Fibroblast of skin of abdomen (primary cell): ENCODE measurements around the gene UFSP2. TPM values are rescaled to one million over a fixed set of nuclear protein-coding genes. Genes with fewer than 3 reads are reported as not detected.

Experiments used
- DNase-seq: peaks from one replicate; pipeline ENCODE4 v3.0.0-alpha.2; 2013
- polyA plus RNA-seq, 2 experiments: library from polyadenylated mRNA; unstranded; fragments of 120-200 nt; gene quantifications; one replicate each; pipeline ENCODE4 v1.2.1, GENCODE V29; 2013; ENCODE audit not compliant: insufficient read length in 2 of 2

UFSP2 gene, protein sequence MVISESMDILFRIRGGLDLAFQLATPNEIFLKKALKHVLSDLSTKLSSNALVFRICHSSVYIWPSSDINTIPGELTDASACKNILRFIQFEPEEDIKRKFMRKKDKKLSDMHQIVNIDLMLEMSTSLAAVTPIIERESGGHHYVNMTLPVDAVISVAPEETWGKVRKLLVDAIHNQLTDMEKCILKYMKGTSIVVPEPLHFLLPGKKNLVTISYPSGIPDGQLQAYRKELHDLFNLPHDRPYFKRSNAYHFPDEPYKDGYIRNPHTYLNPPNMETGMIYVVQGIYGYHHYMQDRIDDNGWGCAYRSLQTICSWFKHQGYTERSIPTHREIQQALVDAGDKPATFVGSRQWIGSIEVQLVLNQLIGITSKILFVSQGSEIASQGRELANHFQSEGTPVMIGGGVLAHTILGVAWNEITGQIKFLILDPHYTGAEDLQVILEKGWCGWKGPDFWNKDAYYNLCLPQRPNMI
- 34.8 TPM for polyA plus RNA-seq (2013, experiment 1 of 2; ENCODE audit: insufficient read length)
- 34.1 TPM for polyA plus RNA-seq (2013, experiment 2 of 2; ENCODE audit: insufficient read length)

DNA sequence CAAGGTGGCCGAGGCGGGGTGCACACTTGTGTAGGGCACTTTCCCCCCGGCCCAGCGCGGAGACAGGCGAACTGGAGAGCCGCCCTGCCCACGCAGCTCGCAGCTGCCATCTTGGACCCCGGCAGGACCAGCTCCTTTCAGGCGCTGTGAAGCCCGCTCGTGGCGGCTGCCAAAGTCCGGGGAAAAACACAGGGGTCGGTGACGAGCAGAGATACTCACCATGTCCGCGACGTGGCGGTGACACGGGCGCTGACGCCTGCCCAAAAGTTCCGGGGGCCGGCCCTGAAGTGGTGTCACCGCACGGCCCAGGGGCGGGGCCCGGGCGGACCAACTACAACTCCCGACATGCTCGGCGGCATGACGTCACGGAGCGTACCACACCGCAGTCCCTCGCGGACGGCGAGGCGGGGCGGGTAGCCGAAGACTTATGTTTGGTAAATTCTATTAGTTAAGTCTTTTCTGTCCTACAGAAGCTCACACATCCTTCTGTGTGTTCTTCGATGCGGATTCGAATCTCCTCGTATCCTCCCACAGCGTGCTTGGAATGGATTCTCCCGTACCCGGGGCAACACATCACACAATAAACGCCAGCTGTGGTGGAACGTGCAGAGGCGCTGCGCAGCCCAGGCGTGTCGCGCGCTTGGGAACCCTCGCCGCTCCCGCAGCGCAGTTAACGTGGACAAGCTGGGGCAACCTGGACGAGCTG, at the start of gene UFSP2:
UFSP2 (minus strand) TSS at position 318 of the 706 bp plus-strand sequence; CDS start at position 222, 96 bp downstream.
- DNase-seq, result peak; percentile 85

DNA sequence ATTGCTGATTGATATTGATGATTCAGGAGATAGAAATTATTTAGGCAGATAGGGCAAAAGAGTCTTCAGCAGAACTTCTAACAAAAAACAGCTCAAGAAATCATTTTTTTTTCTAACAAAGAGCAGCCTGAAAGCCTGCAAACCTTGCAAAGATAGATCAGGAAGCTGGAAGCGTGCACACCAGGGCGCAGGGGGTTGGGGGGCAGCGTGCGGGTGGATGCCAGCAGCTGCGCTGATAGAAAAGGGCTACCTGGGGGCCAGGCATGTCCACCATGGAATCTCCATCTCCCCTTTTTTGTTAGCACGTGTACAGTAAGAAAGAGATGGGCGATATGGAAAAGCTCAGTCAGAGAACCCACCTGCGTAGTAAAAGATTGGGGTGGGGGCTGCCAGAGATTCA, 47.5 kb upstream of the UFSP2 start:
- DNase-seq, result no peak

DNA sequence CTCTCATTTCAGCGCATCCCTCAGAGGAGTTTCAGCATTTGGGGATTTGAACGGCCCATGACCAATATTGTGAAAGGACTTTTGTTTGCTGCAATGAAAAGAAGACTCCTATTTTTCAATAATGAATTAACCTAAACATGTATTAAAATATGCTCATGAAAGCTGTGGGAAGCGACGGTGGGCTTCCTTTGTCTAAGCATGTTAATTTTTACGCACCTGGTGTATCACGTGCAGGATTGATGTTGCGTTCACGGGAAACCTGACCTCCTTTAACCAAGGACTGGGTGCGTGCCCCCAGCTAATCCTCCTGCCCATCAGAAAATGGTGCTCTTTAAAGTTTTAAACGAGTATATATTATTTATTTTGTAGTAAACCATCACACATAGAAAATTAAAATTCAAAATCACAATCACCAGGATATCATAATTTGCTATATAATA, 46.4 kb upstream of the UFSP2 start:
- DNase-seq, result no peak

- peak; percentile 93 for DNase-seq
Observed at GRCh38 chr4:185471235-185472102, 45.7 kb upstream of the UFSP2 start, which contains the start of gene CCDC110. CCDC110 (minus strand) TSS chr4:185471733; CDS start chr4:185471683, 50 bp downstream.

GRCh38 chr4:185470501-185471195, 44.9 kb upstream of the UFSP2 start:
- peak; percentile 7 for DNase-seq

GRCh38 chr4:185469580-185470154, 43.9 kb upstream of the UFSP2 start:
- no peak for DNase-seq

DNA sequence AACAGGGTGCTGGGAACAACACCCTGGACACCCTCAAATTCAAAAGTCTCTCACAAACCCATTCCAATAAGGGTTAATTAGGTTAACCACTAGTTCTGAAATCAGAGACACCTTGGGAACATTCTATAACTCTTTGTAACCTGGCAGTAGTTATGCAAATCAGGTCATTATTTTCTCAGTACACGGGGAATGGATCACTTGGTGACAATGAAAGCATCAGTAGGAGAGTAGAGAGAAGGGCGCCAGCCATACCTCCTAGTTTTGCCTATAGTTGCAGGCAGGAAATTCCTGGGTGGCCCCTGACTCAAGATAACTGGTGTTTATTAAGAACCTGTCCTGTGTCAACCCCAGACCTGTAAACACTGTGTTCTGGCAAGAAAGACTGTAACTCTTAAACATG, 43.2 kb upstream of the UFSP2 start:
- no peak for DNase-seq

DNA sequence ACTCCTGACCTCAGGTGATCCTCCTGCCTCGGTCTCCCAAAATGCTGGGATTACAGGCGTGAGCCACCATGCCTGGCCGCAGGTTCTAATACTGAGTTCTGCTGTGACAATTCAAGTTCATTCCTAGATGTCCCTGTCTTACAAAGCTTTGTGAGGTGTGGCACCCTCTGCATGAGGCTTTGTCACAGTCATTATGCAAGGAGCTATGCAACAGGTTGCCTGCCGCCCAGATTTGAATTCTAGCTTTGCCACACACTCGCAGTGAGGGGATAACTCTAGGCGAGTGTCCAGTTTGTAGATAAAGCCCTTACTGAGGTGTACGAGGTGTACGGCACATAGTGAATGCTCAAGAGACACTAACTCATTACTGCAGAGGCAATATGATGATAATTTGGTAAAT, 42.2 kb upstream of the UFSP2 start:
- no peak for DNase-seq

DNA sequence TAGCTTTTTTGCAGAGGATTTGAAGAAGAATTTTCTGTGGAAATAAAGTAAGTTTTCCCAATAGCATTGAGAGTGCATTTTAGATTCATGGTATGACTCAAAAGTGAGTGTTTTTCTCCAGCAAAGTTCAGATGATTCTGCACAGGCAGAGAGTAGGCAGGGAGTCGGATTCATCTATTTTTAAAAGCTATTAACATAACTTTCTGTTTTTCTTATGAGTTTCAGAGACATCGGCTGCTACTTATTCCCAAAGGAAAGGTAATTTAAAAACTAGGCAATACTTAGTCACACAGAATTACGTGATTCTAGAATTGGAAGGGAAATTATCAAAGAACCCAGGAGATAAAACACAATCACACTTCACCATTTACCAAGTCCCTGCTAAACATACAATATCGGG, 41.3 kb upstream of the UFSP2 start:
- DNase-seq, result peak; percentile 9

DNA sequence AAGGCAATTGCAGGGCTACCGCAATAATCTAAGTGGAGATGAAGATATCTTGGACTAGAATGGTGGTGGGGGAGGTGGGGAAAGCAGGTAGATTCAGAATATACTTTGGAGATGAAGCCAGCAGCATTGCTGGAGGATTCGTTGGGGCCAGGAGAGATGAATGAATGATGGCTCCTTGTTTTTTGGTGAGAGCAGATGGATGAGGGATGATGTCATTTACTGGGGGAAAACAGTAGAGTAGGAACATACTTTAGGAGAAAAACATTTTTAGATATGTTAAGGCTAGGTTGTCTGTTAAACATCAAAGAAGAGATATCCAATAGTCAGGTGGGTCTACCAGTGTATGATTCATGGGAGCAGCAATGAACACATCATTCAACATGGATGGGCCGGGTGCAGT, 39.9 kb upstream of the UFSP2 start:
- DNase-seq, result no peak

DNA sequence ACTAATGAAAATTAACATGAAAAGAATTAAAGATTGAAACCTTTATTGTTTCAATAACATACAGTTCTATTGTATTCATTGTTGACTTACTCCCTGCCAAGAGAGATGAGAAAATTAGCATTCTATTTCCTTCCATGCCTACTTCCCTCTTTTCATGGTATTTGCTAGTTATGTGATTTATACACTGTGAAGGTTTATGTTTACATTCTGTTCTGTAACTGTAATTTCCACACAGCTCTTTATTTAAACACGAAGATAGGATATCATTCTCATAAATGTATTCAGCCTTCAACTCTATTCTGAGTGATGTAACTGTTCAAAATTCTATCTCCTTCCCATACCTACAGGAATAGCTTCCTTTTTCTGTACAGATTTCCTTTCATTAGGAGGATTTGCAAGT, 39.1 kb upstream of the UFSP2 start:
- DNase-seq, result no peak

DNA sequence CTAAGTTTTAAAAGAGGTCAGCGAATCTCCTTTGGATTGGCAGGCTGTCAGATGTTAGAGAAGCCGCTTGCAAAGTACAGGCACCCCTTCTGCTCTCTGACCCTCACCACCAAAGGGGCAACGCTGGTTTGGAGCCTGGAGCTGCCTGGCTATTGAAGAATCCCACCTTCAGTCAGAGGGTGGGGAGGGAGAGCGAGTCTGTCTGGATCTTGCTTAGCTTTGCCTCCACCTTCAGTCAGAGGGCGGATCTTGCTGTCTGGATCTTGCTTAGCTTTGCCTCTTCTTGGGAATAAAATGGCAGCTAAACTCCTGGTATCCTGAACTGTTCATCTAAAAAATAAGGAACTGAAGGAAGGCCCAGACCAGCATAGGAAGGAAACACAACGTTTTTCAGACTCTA, 38.4 kb upstream of the UFSP2 start:
- no peak for DNase-seq

DNA sequence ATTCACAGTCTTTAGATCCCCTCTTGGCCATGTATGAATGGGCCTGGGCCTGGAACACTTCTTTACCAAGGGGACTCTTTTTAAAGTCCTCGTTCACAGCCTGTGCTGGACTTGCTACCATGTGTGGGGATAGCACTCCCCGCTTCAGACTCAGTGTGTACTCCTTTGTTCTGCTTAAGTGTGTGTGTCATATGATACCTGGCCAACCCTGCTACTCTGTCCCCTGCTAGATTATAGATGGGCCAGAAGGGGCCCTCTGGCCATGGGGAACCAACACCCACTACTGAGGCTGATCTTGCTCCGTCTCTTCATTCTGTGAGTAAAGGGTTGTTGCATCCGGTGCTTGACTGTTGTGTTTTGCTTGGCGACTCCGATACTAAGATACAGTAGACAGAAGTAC, 37.8 kb upstream of the UFSP2 start:
- DNase-seq, result no peak

- DNase-seq, result no peak
Observed at GRCh38 chr4:185461565-185461964, 35.8 kb upstream of the UFSP2 start.

GRCh38 chr4:185457136-185457535, 31.4 kb upstream of the UFSP2 start:
- no peak for DNase-seq

DNA sequence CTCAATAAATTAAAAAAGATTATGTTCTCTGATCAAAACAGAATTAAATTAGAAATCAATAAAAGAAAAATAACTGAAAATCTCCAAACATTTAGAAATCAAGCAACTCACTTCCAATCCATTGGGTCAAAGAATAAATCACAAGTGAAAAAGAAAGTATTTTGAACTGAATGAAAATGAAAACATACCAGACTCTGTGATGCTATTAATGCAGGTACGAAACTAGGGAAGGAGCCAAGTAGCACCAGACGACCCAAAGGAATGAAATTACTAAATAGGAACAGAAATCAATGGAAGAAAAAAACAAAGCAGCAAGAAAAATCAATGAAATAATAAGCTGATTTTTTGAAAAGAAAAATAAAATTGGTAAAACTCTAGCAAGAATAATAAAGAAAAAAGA, 30.4 kb upstream of the UFSP2 start:
- no peak for DNase-seq

GRCh38 chr4:185445209-185445608, 19.4 kb upstream of the UFSP2 start:
- DNase-seq, result no peak

GRCh38 chr4:185441479-185441878, 15.7 kb upstream of the UFSP2 start:
- no peak for DNase-seq

- no peak for DNase-seq
Observed at GRCh38 chr4:185437809-185438208, 12.0 kb upstream of the UFSP2 start.

DNA sequence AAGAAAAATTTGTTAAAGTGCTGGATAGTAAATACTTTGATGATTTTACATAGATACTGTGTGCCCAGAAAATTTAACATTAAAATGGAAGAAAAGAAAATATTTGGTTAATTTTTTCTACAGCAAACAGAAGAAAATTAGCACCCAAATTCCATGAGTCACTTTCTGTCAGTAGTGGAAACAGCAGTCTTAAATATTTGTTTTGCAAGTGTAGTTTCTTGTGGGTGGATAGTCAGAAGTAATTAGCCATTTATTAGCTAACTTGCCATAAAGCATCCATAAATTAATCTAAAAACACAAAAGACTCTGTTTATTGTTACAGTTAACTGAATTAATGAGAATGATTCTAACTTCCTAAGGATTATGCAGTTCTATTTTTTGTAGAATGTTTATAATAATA, 9.7 kb upstream of the UFSP2 start:
- DNase-seq, result no peak

GRCh38 chr4:185429660-185430059, 3.9 kb upstream of the UFSP2 start:
- DNase-seq, result no peak
